ENCODE results near the gene OR4C46. TPM values are rescaled to one million over a fixed set of nuclear protein-coding genes. Genes with fewer than 3 reads are reported as not detected.
"Not testable (repeated sequence)": the region's sequence is repeated elsewhere in the genome, so short reads cannot be mapped to it uniquely, and the experiment has no call there.

Gene OR4C46
- total and polyA plus RNA-seq, 2 of the 8 experiments (the other 6 are each of a cell fraction or from before 2014, with no cell fraction given): not detected

DNA sequence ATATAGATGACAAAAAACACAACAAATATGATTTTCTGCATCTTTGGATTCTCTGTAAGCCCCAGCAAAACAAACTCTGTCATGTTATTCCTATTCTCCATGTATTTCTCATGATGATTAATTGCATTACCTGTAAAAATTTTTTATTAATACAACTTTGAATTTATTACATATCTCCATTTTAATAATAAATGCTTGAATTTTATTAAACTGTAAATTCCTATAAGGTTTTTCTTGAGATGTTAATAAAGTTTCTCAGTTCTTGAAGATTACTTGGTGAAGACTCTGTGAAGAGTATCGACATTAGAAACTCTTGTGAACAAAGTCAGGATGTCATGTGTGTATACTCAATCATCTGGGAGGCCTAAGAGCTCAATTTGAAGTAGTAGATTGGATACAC lies at the start of gene OR4C46 (continued):
- TF ChIP-seq EP300 (IDR thresholded peaks at IDR 0.05; ENCODE audit: borderline replicate concordance in 1 of 2, low read depth in 2 of 2, low read length in 2 of 2) (no peak), MAX (IDR thresholded peaks at IDR 0.05) (no peak), SAP30 (IDR thresholded peaks at IDR 0.05; ENCODE audit: insufficient read depth, insufficient replicate concordance, low read length) (no peak), YY1 (IDR thresholded peaks at IDR 0.05; ENCODE audit: low read depth, low read length) (no peak), TAF7 (optimal IDR thresholded peaks at IDR 0.05; ENCODE audit: borderline replicate concordance, low read depth, low read length) (no peak)

DNA sequence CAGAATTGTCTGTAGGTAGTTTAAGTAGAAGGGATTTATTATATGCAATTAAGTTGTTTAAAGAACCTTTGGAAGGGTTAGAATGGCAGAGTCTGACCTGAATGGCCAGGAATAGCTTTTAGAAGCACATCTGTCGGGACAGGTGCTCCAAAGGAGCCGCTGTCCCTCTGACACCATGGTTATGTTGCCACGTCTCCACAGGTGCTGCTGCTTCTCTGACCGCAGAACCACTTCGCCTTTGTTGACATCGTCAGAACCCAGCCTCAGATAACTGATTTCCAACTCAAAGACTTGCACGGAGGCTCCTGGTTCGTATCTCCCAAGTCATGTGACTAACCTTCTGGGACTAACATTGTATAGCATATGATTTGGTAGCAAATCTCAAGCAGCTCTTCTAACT lies 41.8 kb upstream of the OR4C46 start:
- H2BK12ac ChIP-seq (ENCODE audit: low read depth, low read length); H3K27ac ChIP-seq (ENCODE audit: low read depth, low read length); H2AFZ ChIP-seq (ENCODE audit: low read length); H2AK5ac ChIP-seq (ENCODE audit: low read depth, low read length); H4K5ac ChIP-seq (ENCODE audit: insufficient read length, low read depth, low read length); H4K8ac ChIP-seq (ENCODE audit: extremely low read depth, insufficient read depth, low read length); H2BK15ac ChIP-seq (ENCODE audit: low read length); FAIRE-seq; H3K23ac ChIP-seq (ENCODE audit: insufficient read length); H3K27me3 ChIP-seq (replicated peaks in 1 of 4; ENCODE audit: control insufficient read depth in 3 of 4, extremely low read depth in 1 of 4, insufficient read depth in 3 of 4, low read length in 3 of 4); H2BK20ac ChIP-seq (ENCODE audit: low read length); H3K23me2 ChIP-seq (ENCODE audit: low read depth, low read length); H3K36me3 ChIP-seq (ENCODE audit: control insufficient read depth in 2 of 4, insufficient read depth in 4 of 4, low read length in 3 of 4); H3K79me1 ChIP-seq (ENCODE audit: low read depth, low read length); POLR2A ChIA-PET (ENCODE audit: partially characterized antibody); H3K14ac ChIP-seq (ENCODE audit: insufficient read length); H4K20me1 ChIP-seq (replicated peaks in 1 of 2; ENCODE audit: control insufficient read depth in 1 of 2, insufficient read depth in 2 of 2, low read length in 2 of 2); H4K91ac ChIP-seq (replicated peaks; ENCODE audit: insufficient read length, low read length); H3K79me2 ChIP-seq (ENCODE audit: control insufficient read depth in 1 of 2, insufficient read depth in 2 of 2, low read length in 2 of 2); CTCF ChIA-PET (ENCODE audit: partially characterized antibody); H3K4me3 ChIP-seq (ENCODE audit: extremely low read depth in 1 of 4, insufficient read depth in 2 of 4, low read depth in 3 of 4, low read length in 4 of 4); DNase-seq (ENCODE audit: low read depth in 1 of 2, low spot score in 2 of 2); H2BK120ac ChIP-seq (replicated peaks; ENCODE audit: low read depth, low read length); H3K56ac ChIP-seq (replicated peaks; ENCODE audit: insufficient read length, low read depth, low read length); H3K4me1 ChIP-seq (replicated peaks in 1 of 4; ENCODE audit: control insufficient read depth in 3 of 4, insufficient read depth in 4 of 4, low read length in 3 of 4); H3K9ac ChIP-seq (replicated peaks in 1 of 4; ENCODE audit: extremely low read depth in 1 of 4, low read depth in 3 of 4, low read length in 3 of 4); H3K4me2 ChIP-seq (ENCODE audit: insufficient read depth in 1 of 2, low read depth in 2 of 2, low read length in 2 of 2); H2BK5ac ChIP-seq (ENCODE audit: low read depth, low read length); H3K18ac ChIP-seq (ENCODE audit: extremely low read depth, low read length); H3K4ac ChIP-seq (replicated peaks; ENCODE audit: insufficient read length, low read depth, low read length): not testable (repeated sequence)
- H3K9me3 ChIP-seq (ENCODE audit: insufficient read depth in 2 of 2, low read depth in 1 of 2, low read length in 1 of 2): peaks cover 20% of the 10 kb centered on the region in 2 experiments; a peak in 3 of 4 replicates
- WGBS, 2 experiments (ENCODE audit: extremely low coverage in 1 of 2, insufficient coverage in 1 of 2, insufficient read length in 1 of 2, insufficient replicate concordance in 2 of 2, low coverage in 1 of 2, low lambda C conversion rate in 2 of 2, missing lambda C conversion rate in 1 of 2): 93% methylated on average over 8 of the region's 8 CpGs; no CpG with 5 or more reads in 1 of the 2 experiments
